GM10248 (cell line): Measurements from ENCODE around the gene MAP3K14.

Experiments used
- CTCF ChIA-PET: fragments of 300-600 bp; sonication (Branson Sonifier 250); formaldehyde crosslinking; extraction: SDS; loops from one replicate; lab custom pipeline; 2021; ENCODE audit warnings: antibody characterized with exemption; lab: Yijun Ruan, JAX
- POLR2A ChIA-PET: fragments of 350-650 bp; sonication (Branson Sonifier 250); formaldehyde crosslinking; extraction: SDS; loops from one replicate; lab custom pipeline; 2020; ENCODE audit warnings: antibody characterized with exemption; lab: Yijun Ruan, JAX
- DNase-seq: peaks from one replicate; pipeline ENCODE4 v3.0.0; 2012; ENCODE audit errors: extremely low spot score
- TF ChIP-seq, protein P1 (sequence below): IDR thresholded peaks from 2 replicates; pipeline ENCODE4 v1.5.1; 2012; ENCODE audit warnings: mild to moderate bottlenecking, low read depth; ENCODE audit errors: extremely low read depth, missing control alignments, control extremely low read depth

Gene MAP3K14

GRCh38 chr17:45271603-45272002 is 45.2 kb downstream of the MAP3K14 start:
- ChIA-PET CTCF (interaction anchor here (0.9 to 28.2 kb wide), 11 partner anchors 9 to 119 kb away, joined by 3 to 497 read pairs (median 5); no protein-coding TSS in a partner anchor), POLR2A (interaction anchor here (0.6 kb wide), 1 partner anchor 405 kb away, joined by 3 read pairs; no protein-coding TSS in a partner anchor)
- TF ChIP-seq, protein P1, sequence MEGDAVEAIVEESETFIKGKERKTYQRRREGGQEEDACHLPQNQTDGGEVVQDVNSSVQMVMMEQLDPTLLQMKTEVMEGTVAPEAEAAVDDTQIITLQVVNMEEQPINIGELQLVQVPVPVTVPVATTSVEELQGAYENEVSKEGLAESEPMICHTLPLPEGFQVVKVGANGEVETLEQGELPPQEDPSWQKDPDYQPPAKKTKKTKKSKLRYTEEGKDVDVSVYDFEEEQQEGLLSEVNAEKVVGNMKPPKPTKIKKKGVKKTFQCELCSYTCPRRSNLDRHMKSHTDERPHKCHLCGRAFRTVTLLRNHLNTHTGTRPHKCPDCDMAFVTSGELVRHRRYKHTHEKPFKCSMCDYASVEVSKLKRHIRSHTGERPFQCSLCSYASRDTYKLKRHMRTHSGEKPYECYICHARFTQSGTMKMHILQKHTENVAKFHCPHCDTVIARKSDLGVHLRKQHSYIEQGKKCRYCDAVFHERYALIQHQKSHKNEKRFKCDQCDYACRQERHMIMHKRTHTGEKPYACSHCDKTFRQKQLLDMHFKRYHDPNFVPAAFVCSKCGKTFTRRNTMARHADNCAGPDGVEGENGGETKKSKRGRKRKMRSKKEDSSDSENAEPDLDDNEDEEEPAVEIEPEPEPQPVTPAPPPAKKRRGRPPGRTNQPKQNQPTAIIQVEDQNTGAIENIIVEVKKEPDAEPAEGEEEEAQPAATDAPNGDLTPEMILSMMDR = no peak
- no peak for DNase-seq

DNA sequence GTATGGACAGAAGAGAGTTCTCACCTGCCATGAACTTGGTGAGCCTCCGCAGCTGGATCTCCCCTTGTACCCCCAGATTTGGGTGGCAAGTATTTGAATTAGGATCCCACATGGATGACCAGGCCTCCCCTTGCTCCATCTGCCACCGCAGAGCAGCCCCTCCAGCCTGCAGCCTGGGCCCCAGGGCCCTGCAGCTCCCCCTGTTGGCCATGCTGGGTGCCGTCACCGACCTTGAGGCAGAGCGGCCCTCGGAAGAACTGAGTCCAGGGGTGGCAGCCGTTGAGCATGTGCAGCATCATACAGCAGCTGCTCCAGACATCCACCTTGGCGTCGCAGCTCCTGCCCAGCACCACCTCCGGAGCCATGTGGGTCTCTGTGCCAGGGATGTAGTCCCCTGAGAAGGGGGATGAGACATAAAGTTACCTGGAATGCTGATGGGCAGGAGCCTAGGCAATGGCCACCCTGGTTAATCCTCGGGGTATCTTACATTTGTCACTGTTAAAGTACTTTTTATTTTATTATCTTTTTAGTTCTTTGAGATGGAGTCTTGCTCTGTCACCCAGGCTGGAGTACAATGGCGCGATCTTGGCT is 45.9 kb downstream of the MAP3K14 start:
- ChIA-PET POLR2A (interaction anchor here (0.6 kb wide), 1 partner anchor 405 kb away, joined by 3 read pairs; no protein-coding TSS in a partner anchor), CTCF (interaction anchor here (0.6 to 28.2 kb wide), 14 partner anchors 9 to 119 kb away, joined by 3 to 497 read pairs (median 5); partner anchors contain the start of gene MAP3K14)
- DNase-seq = no peak
- TF ChIP-seq, protein P1 = peak; percentile 45

DNA sequence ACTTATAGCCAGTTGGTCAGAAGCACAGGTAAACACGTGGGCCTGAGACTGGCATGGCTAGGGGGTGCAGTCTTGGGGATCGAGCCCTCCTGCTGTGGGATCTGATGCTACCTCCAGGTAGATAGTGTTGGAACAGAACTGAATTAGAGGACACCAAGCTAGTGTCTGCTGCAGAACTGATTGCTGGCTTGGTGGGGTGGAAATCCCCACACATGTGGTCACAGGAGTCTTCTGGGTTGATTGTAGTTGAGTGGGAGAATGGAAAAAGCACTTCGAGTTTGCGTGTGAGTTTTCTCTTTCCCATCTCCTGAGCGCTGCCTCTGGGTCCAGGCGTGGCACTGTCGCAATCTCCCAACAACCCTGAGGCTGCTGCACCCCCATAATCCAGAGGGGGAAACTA is 46.9 kb downstream of the MAP3K14 start:
- TF ChIP-seq, protein P1 = no peak
- ChIA-PET POLR2A (no interaction called here), CTCF (interaction anchor here (0.9 to 28.2 kb wide), 8 partner anchors 15 to 120 kb away, joined by 3 to 497 read pairs (median 5); no protein-coding TSS in a partner anchor)
- DNase-seq = no peak

DNA sequence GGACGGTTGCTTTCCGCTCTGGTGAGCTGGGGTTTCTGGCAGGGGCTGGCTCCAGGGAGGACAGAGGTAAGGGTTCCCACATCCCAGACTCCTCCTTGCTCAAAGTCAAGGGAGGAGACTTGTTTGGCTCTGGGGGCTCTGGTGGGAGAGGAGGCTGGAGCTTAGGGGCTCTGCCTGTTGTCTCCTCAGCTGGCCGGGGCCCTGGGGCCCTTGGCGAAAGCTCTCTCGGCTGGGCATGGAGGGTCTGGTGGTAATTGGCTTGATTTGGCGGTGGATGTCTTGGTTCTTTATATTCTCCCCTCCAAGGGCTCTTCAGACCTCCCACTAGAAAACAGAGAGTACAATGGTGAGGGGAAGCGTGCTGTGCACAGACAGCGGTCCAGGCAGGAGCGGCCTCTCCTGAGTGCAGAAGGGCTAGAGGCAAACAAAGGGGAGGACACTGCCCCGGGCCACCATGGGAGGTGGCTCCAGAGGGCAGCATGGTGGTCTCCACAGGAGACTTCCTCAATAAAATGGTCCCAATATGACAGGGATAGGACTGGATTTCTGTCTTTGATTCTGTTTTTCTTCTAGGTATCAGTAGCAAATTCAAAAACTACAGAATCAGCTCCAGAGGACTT is 49.3 kb downstream of the MAP3K14 start:
- no peak for DNase-seq
- TF ChIP-seq, protein P1 = no peak
- CTCF ChIA-PET = interaction anchor here (1.0 to 5.7 kb wide), 6 partner anchors 9 to 160 kb away, joined by 3 to 26 read pairs (median 10); partner anchors contain the start of gene ACBD4
- POLR2A ChIA-PET = no interaction called here

- ChIA-PET CTCF (interaction anchor here (1.4 to 5.7 kb wide), 8 partner anchors 10 to 131 kb away, joined by 3 to 26 read pairs (median 8); partner anchors contain the start of gene ACBD4), POLR2A (no interaction called here)
- TF ChIP-seq, protein P1 = no peak
- no peak for DNase-seq
Observed at GRCh38 chr17:45266372-45266926, 50.4 kb downstream of the MAP3K14 start.

- CTCF ChIA-PET = interaction anchor here (1.0 to 5.7 kb wide), 8 partner anchors 10 to 127 kb away, joined by 3 to 26 read pairs (median 8); no protein-coding TSS in a partner anchor
- no peak for DNase-seq
- TF ChIP-seq, protein P1 = no peak
Observed at GRCh38 chr17:45265821-45266220, 51.0 kb downstream of the MAP3K14 start.

More at GRCh38 chr17:45265821-45266220, 51.0 kb downstream of the MAP3K14 start:
- POLR2A ChIA-PET = no interaction called here
